ENCODE measurements around the gene TTC31.
A peak's percentile ranks its signal among the peaks of the same experiment; 100 is the strongest.
"Not testable (repeated sequence)": the region's sequence is repeated elsewhere in the genome, so short reads cannot be mapped to it uniquely, and the experiment has no call there.

Gene TTC31

DNA sequence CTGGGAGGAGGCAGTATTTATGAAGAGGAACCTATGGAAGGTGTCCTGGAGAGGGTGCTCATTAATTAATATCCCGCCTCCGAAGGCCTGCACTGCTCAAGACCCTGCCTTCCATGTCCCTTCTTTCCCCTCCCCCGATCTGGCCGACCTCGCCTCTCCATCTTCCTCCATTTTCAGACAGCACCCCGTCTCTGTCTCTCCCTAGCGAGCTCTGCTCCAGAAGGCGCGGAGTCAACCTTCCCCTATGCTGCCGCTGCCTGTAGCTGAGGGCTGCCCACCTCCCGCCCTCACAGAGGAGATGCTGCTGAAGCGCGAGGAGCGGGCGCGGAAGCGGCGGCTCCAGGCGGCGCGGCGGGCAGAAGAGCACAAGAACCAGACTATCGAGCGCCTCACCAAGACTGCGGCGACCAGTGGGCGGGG, 25.7 kb upstream of the TTC31 start:
- no peak for DNase-seq (ENCODE audit: low read depth in 2 of 3, low spot score in 1 of 3)

DNA sequence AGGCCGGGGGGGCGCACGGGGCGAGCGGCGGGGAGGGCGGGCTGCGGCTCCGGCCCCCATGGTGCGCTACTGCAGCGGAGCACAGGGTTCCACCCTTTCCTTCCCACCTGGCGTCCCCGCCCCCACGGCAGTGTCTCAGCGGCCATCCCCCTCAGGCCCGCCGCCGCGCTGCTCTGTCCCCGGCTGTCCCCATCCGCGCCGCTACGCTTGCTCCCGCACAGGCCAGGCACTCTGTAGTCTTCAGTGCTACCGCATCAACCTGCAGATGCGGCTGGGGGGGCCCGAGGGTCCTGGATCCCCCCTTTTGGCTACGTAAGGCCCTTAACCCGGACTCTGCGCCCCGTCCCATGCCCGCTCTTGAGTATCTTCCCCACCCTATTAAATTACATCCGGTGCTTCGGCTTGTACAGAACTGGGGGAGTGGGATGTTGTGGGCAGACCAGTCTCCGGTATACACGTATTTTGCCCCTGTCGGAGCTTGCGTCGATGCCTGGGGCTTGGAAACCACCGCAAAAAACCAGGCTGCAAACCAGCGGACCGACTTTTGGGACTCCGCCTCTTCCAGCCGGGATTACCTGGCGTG, 25.2 kb upstream of the TTC31 start:
- DNase-seq (ENCODE audit: low read depth in 2 of 3, low spot score in 1 of 3): peak; percentile 66 to 75 (median 69)

DNA sequence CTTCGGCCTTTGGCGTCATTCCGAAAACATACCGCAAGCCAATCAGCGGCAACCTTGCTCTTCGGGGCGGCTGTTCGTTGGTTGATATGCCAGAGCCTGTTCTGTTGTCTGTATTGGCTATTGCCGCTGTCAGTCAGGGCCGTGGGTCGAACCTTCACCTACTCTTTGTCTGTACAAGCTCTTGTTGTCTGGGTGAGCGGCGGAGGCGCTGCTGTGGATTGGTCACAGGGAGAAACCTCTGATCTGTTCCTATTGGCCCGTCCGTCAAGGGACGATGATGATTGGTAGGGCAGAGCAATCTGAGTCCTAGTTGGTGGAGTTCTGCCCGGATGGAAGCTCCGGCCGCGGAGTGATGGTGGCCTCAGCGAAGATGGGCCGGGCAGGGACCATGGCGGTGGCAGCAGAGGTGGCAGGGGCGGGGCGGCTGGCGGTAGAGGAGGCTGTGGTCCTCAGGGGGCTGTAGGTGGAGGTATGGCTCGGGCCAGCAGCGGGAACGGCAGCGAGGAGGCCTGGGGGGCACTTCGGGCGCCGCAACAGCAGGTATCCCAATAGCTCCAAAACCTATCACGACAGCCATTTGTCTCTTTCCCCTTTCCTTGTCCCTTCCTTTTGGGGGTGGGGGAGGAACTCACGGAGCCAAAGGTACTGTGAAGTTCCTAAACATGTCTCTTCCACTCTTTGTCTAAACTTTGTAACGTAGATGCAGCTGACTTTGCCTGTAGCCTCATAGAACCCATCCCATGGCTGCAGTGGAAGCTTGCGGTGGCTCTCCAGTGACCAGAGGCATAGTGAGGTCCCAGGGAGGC, 24.5 kb upstream of the TTC31 start, which contains the start of gene WBP1:
Gene WBP1, plus strand, starts transcription at position 307 of the 806 bp plus-strand sequence. Its CDS starts 165 bp downstream, at position 472.
- peak; percentile 98 to 99 (median 98) for DNase-seq (ENCODE audit: low read depth in 2 of 3, low spot score in 1 of 3)

DNA sequence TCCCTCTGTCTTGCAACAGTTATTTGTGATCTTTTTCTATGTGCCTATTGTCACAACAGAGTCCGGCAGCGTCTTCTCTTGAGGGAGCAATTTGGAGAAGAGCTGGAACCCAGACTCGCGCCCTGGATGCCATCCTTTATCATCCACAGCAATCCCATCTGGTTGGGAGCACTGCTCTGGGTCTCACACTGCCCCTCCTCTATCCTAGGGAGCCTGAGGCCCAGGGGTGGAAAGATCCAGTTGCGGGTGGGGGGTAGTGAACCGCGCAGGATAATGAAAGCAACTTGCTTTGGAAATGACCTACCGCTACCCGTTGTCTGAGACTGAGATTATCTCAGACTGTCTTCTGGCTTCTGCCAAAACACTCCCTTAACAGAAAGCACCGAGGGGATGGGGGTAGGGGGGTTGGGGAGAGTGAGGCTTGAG, 23.9 kb upstream of the TTC31 start:
- no peak for DNase-seq (ENCODE audit: low read depth in 2 of 3, low spot score in 1 of 3)

DNA sequence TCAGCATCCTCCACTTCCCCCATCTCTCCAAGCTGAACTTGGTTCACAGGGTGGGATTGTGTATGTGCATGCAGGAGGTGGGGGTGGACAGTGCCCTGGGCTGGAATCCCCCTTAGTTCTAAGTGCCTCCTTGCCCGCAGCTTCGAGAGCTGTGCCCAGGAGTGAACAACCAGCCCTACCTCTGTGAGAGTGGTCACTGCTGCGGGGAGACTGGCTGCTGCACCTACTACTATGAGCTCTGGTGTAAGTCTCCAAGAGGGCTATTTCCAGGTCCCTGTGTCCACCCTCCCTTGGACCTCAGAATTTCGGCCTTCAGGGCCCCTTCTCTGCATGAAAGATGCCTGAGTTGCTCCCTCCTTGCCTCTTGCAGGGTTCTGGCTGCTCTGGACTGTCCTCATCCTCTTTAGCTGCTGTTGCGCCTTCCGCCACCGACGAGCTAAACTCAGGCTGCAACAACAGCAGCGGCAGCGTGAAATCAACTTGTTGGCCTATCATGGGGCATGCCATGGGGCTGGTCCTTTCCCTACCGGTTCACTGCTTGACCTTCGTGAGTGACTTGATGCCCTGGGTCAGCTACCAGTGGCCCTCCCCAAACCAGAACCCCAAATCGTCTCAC, 23.3 kb upstream of the TTC31 start:
- not testable (repeated sequence) for DNase-seq (ENCODE audit: low read depth in 2 of 3, low spot score in 1 of 3)

DNA sequence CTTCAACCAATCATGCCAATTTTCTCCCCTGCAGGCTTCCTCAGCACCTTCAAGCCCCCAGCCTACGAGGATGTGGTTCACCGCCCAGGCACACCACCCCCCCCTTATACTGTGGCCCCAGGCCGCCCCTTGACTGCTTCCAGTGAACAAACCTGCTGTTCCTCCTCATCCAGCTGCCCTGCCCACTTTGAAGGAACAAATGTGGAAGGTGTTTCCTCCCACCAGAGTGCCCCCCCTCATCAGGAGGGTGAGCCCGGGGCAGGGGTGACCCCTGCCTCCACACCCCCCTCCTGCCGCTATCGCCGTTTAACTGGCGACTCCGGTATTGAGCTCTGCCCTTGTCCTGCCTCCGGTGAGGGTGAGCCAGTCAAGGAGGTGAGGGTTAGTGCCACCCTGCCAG, 22.7 kb upstream of the TTC31 start:
- not testable (repeated sequence) for DNase-seq (ENCODE audit: low read depth in 2 of 3, low spot score in 1 of 3)

DNA sequence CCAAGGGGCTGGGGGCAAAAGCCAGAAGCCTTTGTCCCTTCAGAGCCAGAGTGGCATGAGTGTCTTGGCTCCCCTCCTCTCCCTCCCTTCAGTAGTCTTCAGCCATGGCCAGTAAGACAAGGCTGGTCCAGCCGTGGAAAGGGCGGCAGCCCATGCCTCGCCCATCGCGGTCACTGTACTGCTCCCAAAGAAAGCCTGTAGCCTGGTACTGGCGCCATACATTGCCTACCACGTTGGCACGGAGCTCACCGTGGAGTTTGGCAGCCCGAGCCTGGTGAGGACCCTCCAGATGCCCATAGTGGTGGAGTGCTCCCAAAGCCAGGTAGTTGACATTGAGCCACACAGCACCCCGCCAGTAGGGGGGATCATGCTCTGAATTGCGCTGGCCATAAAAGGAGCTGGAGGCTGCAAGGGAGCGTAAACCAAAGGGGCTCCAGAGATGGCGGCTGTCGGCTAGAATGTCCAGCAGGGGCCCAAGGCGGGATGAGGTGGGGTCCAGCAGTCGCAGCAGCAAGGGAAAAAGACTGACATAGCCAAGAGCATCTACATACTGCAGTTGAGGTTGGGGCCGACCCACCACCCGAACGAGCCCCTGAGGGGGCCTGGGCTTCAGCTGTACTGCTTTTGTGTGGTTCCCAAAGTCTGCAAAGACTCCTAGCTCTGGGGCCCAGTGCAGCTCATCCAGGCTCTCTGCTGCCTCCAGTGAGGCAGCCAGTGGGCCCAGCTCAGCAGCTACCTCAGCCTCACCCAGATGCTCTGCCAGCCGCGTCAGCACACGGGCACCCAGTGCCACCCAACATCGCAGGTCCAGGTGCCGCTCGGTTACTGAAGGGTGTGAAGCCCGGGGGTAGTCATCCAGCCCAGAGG, 21.5 kb upstream of the TTC31 start:
- DNase-seq (ENCODE audit: low read depth in 2 of 3, low spot score in 1 of 3): no peak

DNA sequence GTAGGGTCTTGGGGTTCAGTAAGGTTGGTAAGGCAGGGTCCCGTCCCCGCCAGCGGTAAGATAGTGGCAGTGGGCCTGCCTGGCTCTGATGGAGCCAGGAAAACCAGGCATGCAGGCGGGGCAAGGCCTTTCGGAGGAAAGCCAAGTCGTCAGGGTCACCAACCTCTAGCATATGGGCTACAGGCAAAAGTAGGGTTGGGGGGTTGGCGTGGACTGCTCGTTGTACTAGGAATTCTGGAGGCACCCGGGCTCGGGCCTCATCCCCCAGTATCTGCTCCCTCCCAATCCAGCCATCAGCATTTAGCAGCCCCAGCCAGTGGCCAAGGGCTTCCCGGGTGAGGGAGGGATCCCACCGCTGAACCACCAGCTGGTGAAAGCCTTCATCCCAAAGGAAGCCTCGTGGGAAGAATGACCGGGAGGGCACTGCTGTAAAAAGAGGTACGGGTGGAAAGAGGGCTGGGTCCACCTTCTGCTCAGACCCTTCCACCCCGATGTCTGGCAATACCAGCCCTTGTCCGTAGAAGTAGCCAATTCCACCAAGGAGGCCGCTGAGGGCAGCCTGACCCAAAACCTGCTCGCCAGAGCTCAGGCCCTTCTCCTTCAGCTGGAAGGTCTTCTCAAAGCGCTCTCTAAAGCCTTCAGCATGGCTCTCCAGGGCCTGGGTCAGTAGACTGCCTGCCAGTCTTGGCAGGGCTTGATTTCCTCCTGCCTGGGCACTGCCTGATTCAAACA, 20.7 kb upstream of the TTC31 start:
- no peak for DNase-seq (ENCODE audit: low read depth in 2 of 3, low spot score in 1 of 3)

DNA sequence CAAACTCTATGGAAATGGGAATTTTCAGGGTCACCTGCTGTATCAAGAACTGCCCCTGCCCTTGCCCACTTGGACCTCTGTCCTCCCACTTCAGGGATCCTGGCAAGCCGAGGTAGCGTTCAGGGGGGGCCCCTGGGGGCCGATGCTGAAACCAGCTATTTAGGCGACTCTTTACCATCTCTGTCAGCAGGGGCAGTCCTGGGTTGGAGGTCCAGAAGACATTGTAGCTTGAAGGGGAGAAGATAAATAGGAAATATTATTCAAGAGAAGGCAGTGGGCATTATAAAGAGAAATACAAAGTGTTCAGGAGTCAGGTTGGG, 20.1 kb upstream of the TTC31 start:
- DNase-seq (ENCODE audit: low read depth in 2 of 3, low spot score in 1 of 3): no peak

DNA sequence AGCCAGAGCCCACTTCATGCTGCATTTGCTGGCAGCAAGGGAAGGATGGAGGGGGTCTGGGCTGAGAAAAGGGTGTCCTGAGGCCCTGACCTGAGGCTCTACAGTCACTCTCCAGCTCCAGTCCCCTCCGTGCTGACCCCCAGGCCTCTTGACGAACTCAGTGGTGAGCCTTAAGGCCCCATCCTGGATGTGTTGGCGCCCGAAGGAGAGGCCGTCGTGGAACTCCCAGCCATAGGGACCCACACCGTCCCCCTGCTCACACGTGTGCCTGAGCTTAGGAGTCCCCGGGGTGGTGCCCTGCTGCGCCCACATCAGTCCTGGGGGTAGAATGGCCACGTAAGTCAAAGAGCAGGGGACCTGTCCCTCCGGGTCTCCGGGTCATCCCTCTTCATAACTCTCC, 18.5 kb upstream of the TTC31 start:
- DNase-seq (ENCODE audit: low read depth in 2 of 3, low spot score in 1 of 3): no peak

DNA sequence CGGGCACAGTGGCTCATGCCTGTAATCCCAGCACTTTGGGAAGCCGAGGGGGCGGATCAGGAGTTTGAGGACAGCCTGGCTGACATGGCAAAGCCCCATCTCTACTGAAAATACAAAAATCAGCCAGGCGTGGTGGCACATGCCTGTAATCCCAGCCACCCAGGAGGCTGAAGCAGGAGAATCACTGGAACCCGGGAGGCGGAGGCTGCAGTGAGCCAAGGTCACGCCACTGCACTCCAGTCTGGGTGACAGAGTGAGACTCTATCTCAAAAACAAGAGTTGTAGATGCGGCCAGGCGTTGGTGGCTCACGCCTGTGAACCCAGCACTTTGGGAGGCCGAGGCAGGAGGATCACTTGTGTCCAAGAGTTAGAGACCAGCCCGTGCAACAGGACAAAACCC, 12.1 kb upstream of the TTC31 start:
- not testable (repeated sequence) for DNase-seq (ENCODE audit: low read depth in 2 of 3, low spot score in 1 of 3)

DNA sequence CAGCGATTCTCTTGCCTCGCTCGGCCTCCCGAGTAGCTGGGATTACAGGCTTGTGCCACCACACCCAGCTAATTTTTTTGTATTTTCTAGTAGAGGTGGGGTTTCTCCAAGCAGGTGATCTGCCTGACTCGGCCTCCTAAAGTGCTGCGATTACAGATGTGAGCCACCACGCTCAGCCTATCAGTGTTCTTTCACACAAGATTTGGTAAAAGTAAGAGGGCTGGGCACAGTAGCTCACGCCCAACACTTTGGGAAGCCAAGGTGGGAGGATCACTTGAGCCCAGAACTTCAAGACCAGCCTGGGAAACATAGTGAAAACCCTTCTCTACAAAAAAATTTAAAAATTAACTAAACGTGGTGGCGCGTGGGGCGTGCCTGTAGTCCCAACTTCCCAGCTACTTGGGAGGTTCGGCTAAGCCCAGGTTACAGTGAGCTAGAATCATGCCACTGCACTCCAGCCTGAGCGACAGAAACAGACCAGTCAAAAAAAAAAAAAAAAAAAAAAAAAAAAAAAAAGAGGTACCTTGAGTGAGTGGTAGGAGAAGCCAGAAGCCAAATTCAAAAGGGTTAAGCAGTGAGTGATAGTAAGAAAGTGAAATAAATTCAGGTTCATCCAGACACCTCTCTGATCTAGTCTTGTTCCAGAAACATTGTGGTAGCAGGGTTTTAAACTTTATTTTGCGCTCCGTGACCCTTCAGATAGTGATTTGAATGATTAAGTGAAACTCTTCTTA, 11.4 kb upstream of the TTC31 start:
- no peak for DNase-seq (ENCODE audit: low read depth in 2 of 3, low spot score in 1 of 3)

DNA sequence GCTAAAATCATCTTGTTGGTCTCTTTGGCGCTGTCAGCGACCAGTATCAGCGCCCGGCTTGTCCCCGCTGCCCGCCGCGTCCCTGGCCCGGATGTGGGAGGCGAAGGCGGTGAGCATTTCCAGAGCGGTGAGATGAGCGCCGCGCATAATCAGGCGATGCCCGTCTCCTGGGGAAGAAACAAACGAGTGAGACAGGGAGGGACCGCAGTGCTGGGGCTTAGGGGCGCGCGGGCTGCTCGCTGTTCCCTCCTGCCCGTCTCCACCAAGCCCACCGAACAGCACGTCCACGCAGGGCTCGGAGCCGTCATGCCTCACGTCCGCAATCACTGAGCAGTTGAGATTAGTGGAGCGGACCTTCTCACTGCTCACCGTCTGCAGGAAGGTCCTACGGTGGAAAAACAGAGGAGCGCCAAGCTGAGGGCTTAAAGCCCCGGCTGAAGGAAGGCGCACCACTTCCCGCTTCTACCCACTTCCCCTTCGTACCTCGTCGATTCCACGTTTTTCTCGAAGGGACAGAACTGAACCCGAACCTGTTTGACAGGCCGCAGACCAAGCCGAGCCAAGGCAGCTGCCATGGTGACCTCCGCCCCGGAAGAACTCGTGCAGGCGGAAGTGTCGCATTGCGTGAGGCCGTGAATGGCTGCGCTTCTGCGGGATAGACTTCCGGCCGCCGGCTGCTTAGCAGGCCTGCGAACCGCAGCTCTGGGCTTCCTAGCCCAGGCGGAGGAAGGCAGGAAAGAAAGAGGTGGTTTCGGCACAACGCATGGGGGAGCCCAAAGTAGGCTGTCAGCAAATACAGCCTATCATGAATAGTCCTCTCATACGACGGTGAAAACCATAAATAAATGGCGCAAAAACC, 10.6 kb upstream of the TTC31 start, which contains the start of gene MRPL53:
Gene MRPL53, minus strand, starts transcription at position 595 of the 859 bp plus-strand sequence. Its CDS starts 20 bp downstream, at position 575.
- peak; percentile 90 to 94 (median 92) for DNase-seq (ENCODE audit: low read depth in 2 of 3, low spot score in 1 of 3)

DNA sequence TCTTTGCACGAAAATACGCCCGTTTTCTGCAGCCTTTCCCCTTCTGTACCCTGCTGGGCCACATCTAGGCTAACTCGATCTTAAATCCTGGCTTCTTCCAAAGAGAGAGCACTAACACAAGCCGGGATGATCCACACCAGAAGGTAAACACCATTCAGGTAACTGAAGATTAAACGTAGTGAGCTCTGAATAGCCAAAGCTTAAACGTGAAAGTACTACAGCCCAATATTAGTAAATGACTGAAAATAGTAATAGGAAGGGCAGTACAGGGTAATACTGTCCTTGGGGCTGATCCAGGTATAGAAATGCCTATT, 10.0 kb upstream of the TTC31 start:
- no peak for DNase-seq (ENCODE audit: low read depth in 2 of 3, low spot score in 1 of 3)

DNA sequence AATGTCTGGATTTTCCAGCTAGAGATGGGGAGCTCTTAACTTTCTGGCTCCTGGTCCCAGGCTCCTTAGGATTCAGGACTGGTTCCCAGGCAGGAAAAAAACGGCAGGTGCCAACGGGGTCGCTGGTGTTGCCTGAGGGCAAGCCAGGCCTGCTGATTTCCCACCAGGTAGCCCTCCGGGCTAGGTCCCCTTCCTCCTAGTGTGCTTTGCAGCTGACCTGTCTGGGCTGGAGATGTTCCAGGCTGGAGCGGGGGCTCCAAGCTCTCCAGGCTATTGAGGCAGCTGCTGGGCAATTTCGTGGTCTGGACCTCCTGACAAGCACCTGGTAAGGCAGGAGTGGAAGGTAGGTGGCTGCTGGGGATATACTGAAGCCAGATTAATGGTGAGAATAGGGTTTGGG, 8.4 kb upstream of the TTC31 start:
- no peak for DNase-seq (ENCODE audit: low read depth in 2 of 3, low spot score in 1 of 3)

DNA sequence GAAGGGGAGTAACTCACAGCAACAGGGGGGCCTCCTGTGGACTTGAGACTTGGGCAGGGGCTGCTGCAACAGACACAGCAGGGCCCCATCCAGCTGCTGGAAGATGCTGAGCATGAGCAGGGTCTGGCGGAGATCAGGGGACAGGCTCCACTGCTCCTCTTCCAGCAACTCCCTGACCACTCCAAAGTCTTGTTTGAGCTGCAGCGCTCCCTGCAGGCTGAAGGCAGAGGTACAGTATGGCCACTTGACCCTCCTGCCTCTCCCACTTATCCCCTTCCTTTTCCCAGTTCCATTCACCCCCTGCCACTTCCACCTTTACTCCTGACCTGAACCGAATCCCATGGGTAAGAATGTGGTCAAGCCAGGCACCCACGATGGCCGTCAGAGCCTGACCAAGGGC, 8.0 kb upstream of the TTC31 start:
- no peak for DNase-seq (ENCODE audit: low read depth in 2 of 3, low spot score in 1 of 3)

DNA sequence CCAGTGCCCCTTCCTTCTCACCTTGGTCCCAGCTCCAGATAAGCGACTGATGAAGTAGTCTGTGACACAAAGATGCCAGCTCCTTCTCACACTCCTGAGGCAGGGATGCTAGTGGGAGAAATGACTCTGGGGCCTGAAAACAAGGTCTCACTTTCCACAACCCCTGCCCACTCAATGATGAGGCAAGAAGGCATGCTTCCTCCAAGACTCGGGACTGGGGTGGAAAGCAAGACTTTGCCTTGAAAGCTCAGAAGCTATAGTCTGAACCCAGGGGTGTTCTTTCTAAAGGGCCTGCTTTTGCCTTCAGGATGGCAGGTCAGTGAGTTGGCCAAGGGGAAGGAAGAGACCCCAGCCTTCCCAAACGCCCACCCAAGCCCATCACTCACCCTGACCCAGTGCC, 1.4 kb upstream of the TTC31 start:
- no peak for DNase-seq (ENCODE audit: low read depth in 2 of 3, low spot score in 1 of 3)

DNA sequence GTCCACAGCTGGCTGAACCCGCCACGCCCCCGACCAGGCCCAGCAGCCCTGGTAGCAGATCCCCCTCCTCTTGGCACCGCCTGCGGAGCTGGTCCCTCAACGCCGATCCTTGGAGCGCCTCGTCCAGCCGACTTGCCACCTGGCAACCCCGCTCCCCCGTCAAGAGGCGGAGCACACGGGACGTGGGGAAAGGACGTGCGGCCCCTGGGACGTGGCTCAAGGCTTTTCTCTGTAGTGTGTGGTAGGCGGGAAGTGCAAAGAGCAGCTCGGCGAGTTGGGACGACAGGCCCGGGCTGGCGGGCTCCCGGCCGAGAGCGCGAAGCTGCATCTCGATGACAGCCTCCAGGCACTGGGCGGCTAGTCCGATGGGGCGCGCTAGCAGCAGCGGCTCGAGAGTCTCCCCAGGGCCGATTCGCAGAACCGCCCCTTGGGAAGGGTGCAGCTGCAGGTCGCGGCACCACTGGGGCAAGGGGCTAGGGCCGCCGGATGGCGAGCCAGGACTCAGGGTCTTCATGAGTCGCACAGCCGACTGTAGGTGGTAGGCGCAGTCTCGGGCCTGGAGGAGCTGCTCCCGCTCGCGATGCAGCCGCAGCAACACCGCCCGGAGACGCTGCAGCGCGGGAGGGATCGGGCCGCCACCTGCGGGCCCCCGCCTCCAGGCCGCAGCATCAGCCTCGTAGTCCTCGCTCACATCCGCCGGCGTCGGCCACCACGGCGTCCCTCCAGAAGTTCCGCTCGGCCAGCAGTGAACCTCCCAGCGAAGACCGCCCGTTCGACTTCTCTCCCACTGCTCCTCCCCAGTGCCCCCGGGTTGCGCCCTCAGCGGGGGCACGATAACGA, 700 bp upstream of the TTC31 start:
- no peak for DNase-seq (ENCODE audit: low read depth in 2 of 3, low spot score in 1 of 3)

Measured in stimulated activated CD4-positive, alpha-beta T cell treated with anti-CD3 and anti-CD28 coated beads, Interleukin-12 subunit alpha, Interleukin-12 subunit beta, amount 100 ng/mL, for 48 hours (primary cell).